MCF 10A (cell line): ENCODE measurements around the gene MBLAC1. TPM values are rescaled to one million over a fixed set of nuclear protein-coding genes. Genes with fewer than 3 reads are reported as not detected.
A peak's percentile ranks its signal among the peaks of the same experiment; 100 is the strongest.

Source experiments
- BruUV-seq: library from RNA; stranded (reverse); fragments of 400-500 nt; replicated peaks from 2 replicates; lab custom pipeline; 2021; lab: Mats Ljungman, UMichigan
- CTCF ChIA-PET: fragments of 300-600 bp; sonication (Branson Sonifier 250); formaldehyde crosslinking; extraction: SDS; loops from one replicate; lab custom pipeline; 2021; ENCODE audit warnings: antibody characterized with exemption, inconsistent platforms; lab: Yijun Ruan, JAX
- POLR2A ChIA-PET: fragments of 300-600, 350-650 bp; sonication (Branson Sonifier 250); formaldehyde crosslinking; extraction: SDS; loops from one replicate; lab custom pipeline; 2020; ENCODE audit warnings: antibody characterized with exemption, inconsistent platforms; lab: Yijun Ruan, JAX
- DNase-seq: peaks from one replicate; pipeline ENCODE4 v3.0.0-alpha.2; 2018; ENCODE audit not compliant: unreplicated experiment
- H3K27ac Mint-ChIP-seq: one replicate; pipeline ENCODE4 v1.8.0; 2022; ENCODE audit warnings: mild to moderate bottlenecking, low read depth, mixed read lengths; ENCODE audit not compliant: unreplicated experiment
- H3K27me3 Mint-ChIP-seq: one replicate; pipeline ENCODE4 v1.8.0; 2022; ENCODE audit warnings: mixed read lengths; ENCODE audit not compliant: insufficient read depth, unreplicated experiment
- H3K36me3 Mint-ChIP-seq: one replicate; pipeline ENCODE4 v1.8.0; 2022; ENCODE audit warnings: mild to moderate bottlenecking, moderate library complexity, mixed read lengths; ENCODE audit not compliant: insufficient read depth, unreplicated experiment
- H3K4me1 Mint-ChIP-seq: one replicate; pipeline ENCODE4 v1.8.0; 2022; ENCODE audit warnings: mixed read lengths; ENCODE audit not compliant: insufficient read depth, unreplicated experiment
- H3K4me3 Mint-ChIP-seq: one replicate; pipeline ENCODE4 v1.8.0; 2022; ENCODE audit warnings: mild to moderate bottlenecking, moderate library complexity, mixed read lengths; ENCODE audit not compliant: unreplicated experiment
- H3K9me3 Mint-ChIP-seq: one replicate; pipeline ENCODE4 v1.8.0; 2022; ENCODE audit warnings: mixed read lengths; ENCODE audit not compliant: unreplicated experiment
- intact Hi-C: fragments of 100-400 bp; cut with micrococcal nuclease; formaldehyde crosslinking; loops from 2 replicates; pipeline ENCODE4 v1.14.1; 2022
- total RNA-seq: library from RNA; stranded (reverse); gene quantifications from 2 replicates; pipeline ENCODE4 v1.2.3, GENCODE V29; 2022
- TF ChIP-seq, protein P1 (sequence below): fragments of 200-600 bp; IDR thresholded peaks from one replicate; pipeline ENCODE4 v1.8.0; 2022; ENCODE audit warnings: antibody characterized with exemption, mild to moderate bottlenecking; ENCODE audit not compliant: unreplicated experiment

The MBLAC1 gene
- total RNA-seq, 1 experiment from 2014 or later: 3.2 TPM

DNA sequence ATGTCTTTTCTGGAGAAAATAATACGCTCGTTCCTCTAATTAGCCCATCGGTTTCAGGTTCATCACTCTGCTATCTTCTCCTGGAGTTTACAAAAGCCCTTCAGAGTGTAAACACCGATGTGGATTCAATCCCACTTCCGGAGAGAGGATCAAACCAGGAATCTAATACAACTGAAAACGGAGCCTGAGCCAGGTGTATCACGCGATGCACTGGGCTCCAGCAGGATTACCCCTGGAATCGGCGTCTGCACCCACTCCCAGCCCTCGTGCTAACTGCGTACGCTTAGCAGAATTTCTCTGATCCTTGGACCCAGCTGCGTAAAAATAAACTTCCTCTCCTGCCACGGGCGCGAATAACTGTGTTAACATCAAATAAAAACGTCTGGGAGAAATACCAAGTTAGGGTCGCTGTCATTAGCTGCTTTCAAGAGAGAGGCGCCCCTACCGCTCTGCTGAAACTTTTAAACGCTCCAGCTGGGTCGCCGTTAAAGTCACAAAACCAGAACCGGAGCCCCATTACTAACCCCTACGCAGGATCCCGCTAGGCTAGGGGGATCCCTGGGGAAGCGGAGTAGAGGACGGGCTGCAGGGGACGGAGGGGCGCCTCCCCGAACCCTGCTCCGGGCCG is 45.7 kb upstream of the MBLAC1 start:
- TSS peak; percentile 63 for BruUV-seq
- H3K9me3 Mint-ChIP-seq: no peaks in the 10 kb centered on the region
- peak overlapping the region; percentile 84 for H3K4me3 Mint-ChIP-seq
- peaks cover 6% of the 10 kb centered on the region for H3K4me1 Mint-ChIP-seq
- DNase-seq: no peak
- POLR2A ChIA-PET: interaction anchor here (0.6 to 2.1 kb wide), 22 partner anchors 9 to 755 kb away, joined by 3 to 14 read pairs (median 4); partner anchors contain the start of genes AP4M1, ARPC1A, COPS6 and MCM7
- TF ChIP-seq, protein P1, sequence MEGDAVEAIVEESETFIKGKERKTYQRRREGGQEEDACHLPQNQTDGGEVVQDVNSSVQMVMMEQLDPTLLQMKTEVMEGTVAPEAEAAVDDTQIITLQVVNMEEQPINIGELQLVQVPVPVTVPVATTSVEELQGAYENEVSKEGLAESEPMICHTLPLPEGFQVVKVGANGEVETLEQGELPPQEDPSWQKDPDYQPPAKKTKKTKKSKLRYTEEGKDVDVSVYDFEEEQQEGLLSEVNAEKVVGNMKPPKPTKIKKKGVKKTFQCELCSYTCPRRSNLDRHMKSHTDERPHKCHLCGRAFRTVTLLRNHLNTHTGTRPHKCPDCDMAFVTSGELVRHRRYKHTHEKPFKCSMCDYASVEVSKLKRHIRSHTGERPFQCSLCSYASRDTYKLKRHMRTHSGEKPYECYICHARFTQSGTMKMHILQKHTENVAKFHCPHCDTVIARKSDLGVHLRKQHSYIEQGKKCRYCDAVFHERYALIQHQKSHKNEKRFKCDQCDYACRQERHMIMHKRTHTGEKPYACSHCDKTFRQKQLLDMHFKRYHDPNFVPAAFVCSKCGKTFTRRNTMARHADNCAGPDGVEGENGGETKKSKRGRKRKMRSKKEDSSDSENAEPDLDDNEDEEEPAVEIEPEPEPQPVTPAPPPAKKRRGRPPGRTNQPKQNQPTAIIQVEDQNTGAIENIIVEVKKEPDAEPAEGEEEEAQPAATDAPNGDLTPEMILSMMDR: no peak
- CTCF ChIA-PET: interaction anchor here (0.6 to 1.2 kb wide), 4 partner anchors 10 to 638 kb away, joined by 3 to 4 read pairs (median 3); no protein-coding TSS in a partner anchor
- peak overlapping the region; percentile 74 for H3K27ac Mint-ChIP-seq
- intact Hi-C loops: loop anchor here (1.0 to 10.0 kb wide), 3 partner anchors 20 to 166 kb away; partner anchors contain the start of genes AP4M1, MCM7 and TRIM4
- H3K27me3 Mint-ChIP-seq: no peaks in the 10 kb centered on the region
- H3K36me3 Mint-ChIP-seq: peaks cover 41% of the 10 kb centered on the region

DNA sequence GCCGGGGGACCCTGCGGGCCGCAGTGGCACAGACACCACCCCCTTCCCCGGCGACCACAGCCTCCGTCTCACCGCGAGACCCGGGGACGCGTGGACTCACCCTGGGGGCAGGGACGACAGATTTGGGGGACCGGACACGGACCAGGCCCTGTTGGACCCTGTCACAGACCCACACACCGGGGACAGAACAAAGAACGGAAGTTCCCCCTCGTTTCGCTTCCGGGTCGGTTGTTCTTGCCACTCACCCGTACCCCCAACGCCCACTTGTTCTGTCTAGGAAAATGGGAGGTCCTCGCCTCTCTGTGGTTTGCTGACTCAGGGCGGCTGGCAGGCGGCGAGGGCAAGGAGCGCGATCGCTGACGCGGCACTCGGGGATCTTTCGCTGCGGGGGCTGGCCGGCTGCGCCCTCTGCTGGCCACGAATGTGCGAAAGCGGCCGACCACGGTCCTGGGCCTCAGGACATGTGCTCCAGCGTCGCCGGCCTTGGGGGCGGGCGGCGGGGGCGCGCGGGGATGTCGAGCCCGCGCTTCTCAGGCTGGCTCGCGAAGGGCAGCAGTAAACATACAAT is 45.1 kb upstream of the MBLAC1 start, which contains the start of gene ZNF3:
TSS of gene ZNF3 (minus strand) at position 189 of the 568 bp plus-strand sequence. CDS start 4,366 bp downstream, outside the sequence.
- ChIA-PET CTCF (interaction anchor here (0.5 to 1.3 kb wide), 8 partner anchors 16 to 165 kb away, joined by 3 to 14 read pairs (median 4); no protein-coding TSS in a partner anchor), POLR2A (interaction anchor here (0.6 to 2.1 kb wide), 19 partner anchors 8 to 175 kb away, joined by 3 to 14 read pairs (median 6); partner anchors contain the start of genes AP4M1, CNPY4, COPS6 and MCM7)
- no peaks in the 10 kb centered on the region for H3K27me3 Mint-ChIP-seq
- H3K27ac Mint-ChIP-seq: peak within 1 kb of the TSS; percentile 74
- no TSS peak for BruUV-seq
- intact Hi-C loops: loop anchor here (1.0 to 10.0 kb wide), 3 partner anchors 19 to 167 kb away; partner anchors contain the start of genes AP4M1, MCM7 and TRIM4
- H3K36me3 Mint-ChIP-seq: peaks cover 35% of the 10 kb centered on the region
- no peaks in the 10 kb centered on the region for H3K9me3 Mint-ChIP-seq
- peak; percentile 99 for DNase-seq
- peaks cover 6% of the 10 kb centered on the region for H3K4me1 Mint-ChIP-seq
- H3K4me3 Mint-ChIP-seq: peak within 1 kb of the TSS; percentile 84
- TF ChIP-seq, protein P1: peak; percentile 82

DNA sequence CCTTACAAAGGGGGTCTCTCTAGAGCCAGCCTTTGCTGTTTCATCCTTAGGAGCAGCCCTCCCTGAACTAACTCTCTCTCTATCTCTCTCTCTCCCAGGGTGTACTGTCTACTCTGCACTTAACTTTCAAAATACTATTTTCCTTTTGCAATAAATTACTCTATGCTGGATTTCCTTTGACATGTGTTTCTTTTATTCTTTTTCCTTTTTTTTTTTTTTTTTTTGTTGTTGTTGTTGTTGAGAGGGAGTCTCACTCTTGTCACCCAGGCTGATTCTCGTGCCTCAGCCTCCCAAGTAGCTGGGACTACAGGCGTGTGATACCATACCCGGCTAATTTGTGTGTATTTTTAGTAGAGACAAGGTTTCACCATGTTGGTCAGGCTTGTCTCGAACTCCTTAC is 43.8 kb upstream of the MBLAC1 start:
- peaks cover 22% of the 10 kb centered on the region for H3K36me3 Mint-ChIP-seq
- no TSS peak for BruUV-seq
- TF ChIP-seq, protein P1: no peak
- ChIA-PET CTCF (interaction anchor here (0.6 to 1.3 kb wide), 11 partner anchors 11 to 167 kb away, joined by 3 to 14 read pairs (median 3); partner anchors contain the start of gene ZKSCAN1), POLR2A (interaction anchor here (1.1 kb wide), 1 partner anchor 89 kb away, joined by 4 read pairs; no protein-coding TSS in a partner anchor)
- peak overlapping the region; percentile 17 for H3K27ac Mint-ChIP-seq
- no peak for DNase-seq
- H3K9me3 Mint-ChIP-seq: no peaks in the 10 kb centered on the region
- H3K4me3 Mint-ChIP-seq: no peak overlapping the region
- no peaks in the 10 kb centered on the region for H3K27me3 Mint-ChIP-seq
- intact Hi-C loops: loop anchor here (10.0 kb wide), 1 partner anchor 168 kb away; the partner anchor contains the start of gene TRIM4
- peaks cover 12% of the 10 kb centered on the region for H3K4me1 Mint-ChIP-seq
